ENCODE data around the gene ARPC2. TPM values are rescaled to one million over a fixed set of nuclear protein-coding genes. Genes with fewer than 3 reads are reported as not detected.

Gene ARPC2
- total and polyA plus RNA-seq, 2 of the 13 experiments (the other 11 are each of a cell fraction or from before 2014, with no cell fraction given): 168 to 303 TPM

- TF ChIP-seq ZNF264 (CRISPR knock-in tag; IDR thresholded peaks at IDR 0.05) (peak; percentile 83; the same call in 1 of the 2 replicates), FOXP4 (CRISPR knock-in tag; IDR thresholded peaks at IDR 0.05) (0 out of 2 replicates have a peak, but pooled peaks have one; percentile 37), RBFOX2 (IDR thresholded peaks at IDR 0.05; ENCODE audit: low read depth, low read length) (peak; percentile 63), ZNF543 (CRISPR knock-in tag; IDR thresholded peaks at IDR 0.05) (0 out of 2 replicates have a peak, but pooled peaks have one; percentile 71), ZBTB10 (CRISPR knock-in tag; IDR thresholded peaks at IDR 0.05; ENCODE audit: borderline replicate concordance) (no peak), NR2F1 (CRISPR knock-in tag; IDR thresholded peaks at IDR 0.05) (no peak), ZNF720 (CRISPR knock-in tag; IDR thresholded peaks at IDR 0.05) (no peak), KAT8 (CRISPR knock-in tag; IDR thresholded peaks at IDR 0.05) (no peak), RNF2 (conservative IDR thresholded peaks at IDR 0.05; ENCODE audit: low read depth) (0 out of 2 replicates have a peak, but pooled peaks have one; percentile 29), MEIS1 (CRISPR knock-in tag; IDR thresholded peaks at IDR 0.05; ENCODE audit: borderline replicate concordance) (no peak), ZNF547 (CRISPR knock-in tag; IDR thresholded peaks at IDR 0.05) (no peak), POLR2AphosphoS2 (IDR thresholded peaks at IDR 0.05; ENCODE audit: low read depth, low read length) (no peak), POGZ (CRISPR knock-in tag; IDR thresholded peaks at IDR 0.05) (no peak), SRSF1 (optimal IDR thresholded peaks at IDR 0.05; ENCODE audit: low read depth, low read length) (no peak), THYN1 (CRISPR knock-in tag; IDR thresholded peaks at IDR 0.05; ENCODE audit: borderline replicate concordance, low read depth) (no peak), MIER3 (CRISPR knock-in tag; IDR thresholded peaks at IDR 0.05; ENCODE audit: borderline replicate concordance) (peak; percentile 26; the same call in 1 of the 2 replicates), ZNF362 (CRISPR knock-in tag; IDR thresholded peaks at IDR 0.05; ENCODE audit: borderline replicate concordance) (no peak), CEBPZ (IDR thresholded peaks at IDR 0.05; ENCODE audit: low read length) (no peak)
Observed at GRCh38 chr2:218264773-218265561, 48.0 kb downstream of the ARPC2 start (continued).
